PC-3 (cell line): ENCODE measurements around the gene RNF11. TPM values are rescaled to one million over a fixed set of nuclear protein-coding genes. Genes with fewer than 3 reads are reported as not detected.

Experiments
- ATAC-seq: fragments of 200-7000 bp; cut with Tn5 transposase; 2 replicates; pipeline ENCODE4 v1.9.1; 2020; ENCODE audit warnings: mild to moderate bottlenecking, moderate library complexity
- BruUV-seq: library from RNA; stranded (reverse); fragments of 400-500 nt; replicated peaks from 2 replicates; lab custom pipeline; 2021; lab: Mats Ljungman, UMichigan
- CTCF ChIA-PET: fragments of 300-600 bp; sonication (Branson Sonifier 250); formaldehyde crosslinking; loops from one replicate; lab custom pipeline; 2022; ENCODE audit warnings: antibody characterized with exemption; lab: Charles Lee
- POLR2A ChIA-PET: fragments of 300-600 bp; sonication (Branson Sonifier 250); formaldehyde crosslinking; loops from one replicate; lab custom pipeline; 2022; ENCODE audit warnings: antibody characterized with exemption; ENCODE audit not compliant: unreplicated experiment; lab: Charles Lee
- DNase-seq: peaks from one replicate; pipeline ENCODE4 v3.0.0-alpha.2; 2015
- H2AFZ ChIP-seq: fragments of 300-600 bp; sonication (generic); 2 replicates; pipeline ENCODE4 v1.6.0; 2016; ENCODE audit warnings: antibody characterized with exemption, low read length
- H3F3A ChIP-seq: fragments of 300-600 bp; sonication (generic); one replicate; pipeline ENCODE4 v1.6.0; 2017; ENCODE audit warnings: antibody characterized with exemption, low read length, control low read depth, mild to moderate bottlenecking; ENCODE audit not compliant: unreplicated experiment
- H3K27ac ChIP-seq: fragments of 300-600 bp; sonication (generic); 2 replicates; pipeline ENCODE4 v1.5.1; 2016; ENCODE audit warnings: mild to moderate bottlenecking, low read length
- H3K27me3 ChIP-seq: fragments of 300-600 bp; sonication (generic); 2 replicates; pipeline ENCODE4 v1.6.1; 2016; ENCODE audit warnings: low read length, mixed read lengths
- H3K36me3 ChIP-seq: fragments of 300-600 bp; sonication (generic); 2 replicates; pipeline ENCODE4 v1.6.1; 2016; ENCODE audit warnings: low read depth, mixed run types, low read length, mixed read lengths
- H3K4me1 ChIP-seq: fragments of 300-600 bp; sonication (generic); 2 replicates; pipeline ENCODE4 v1.5.1; 2016; ENCODE audit warnings: low read length; ENCODE audit not compliant: insufficient read depth
- H3K4me2 ChIP-seq: fragments of 300-600 bp; sonication (generic); 2 replicates; pipeline ENCODE4 v1.6.0; 2016; ENCODE audit warnings: low read length
- H3K4me3 ChIP-seq: fragments of 300-600 bp; sonication (generic); 2 replicates; pipeline ENCODE4 v1.5.1; 2016; ENCODE audit warnings: mild to moderate bottlenecking, low read length, mixed read lengths
- H3K79me2 ChIP-seq: fragments of 300-600 bp; sonication (generic); 2 replicates; pipeline ENCODE4 v1.6.1; 2017; ENCODE audit warnings: low read length, mixed read lengths
- H3K9ac ChIP-seq: fragments of 300-600 bp; sonication (generic); 2 replicates; pipeline ENCODE4 v1.6.0; 2016; ENCODE audit warnings: mild to moderate bottlenecking, low read length
- H3K9me2 ChIP-seq: fragments of 300-600 bp; sonication (generic); replicated peaks from 2 replicates; pipeline ENCODE4 v1.6.1; 2016; ENCODE audit warnings: mixed run types, low read length, mixed read lengths
- H3K9me3 ChIP-seq: fragments of 300-600 bp; sonication (generic); 2 replicates; pipeline ENCODE4 v1.6.1; 2016; ENCODE audit warnings: low read length, mixed read lengths
- H4K20me1 ChIP-seq: fragments of 300-600 bp; sonication (generic); 2 replicates; pipeline ENCODE4 v1.6.1; 2016; ENCODE audit warnings: low read length, mixed read lengths
- CTCF ChIP-seq: fragments of 300-600 bp; sonication (generic); conservative IDR thresholded peaks from 2 replicates; pipeline ENCODE4 v1.5.1; 2017; ENCODE audit warnings: antibody characterized with exemption, low read depth, mild to moderate bottlenecking, low read length
- EZH2 ChIP-seq: fragments of 300-600 bp; sonication (generic); IDR thresholded peaks from one replicate; pipeline ENCODE4 v1.6.1; 2017; ENCODE audit warnings: antibody characterized with exemption, mild to moderate bottlenecking, low read length; ENCODE audit not compliant: unreplicated experiment
- EZH2phosphoT487 ChIP-seq: fragments of 300-600 bp; sonication (generic); IDR thresholded peaks from 2 replicates; pipeline ENCODE4 v1.6.1; 2018; ENCODE audit warnings: mild to moderate bottlenecking, antibody characterized with exemption, low read length, borderline replicate concordance
- intact Hi-C: fragments of 100-400 bp; cut with micrococcal nuclease; formaldehyde crosslinking; loops from 2 replicates; pipeline ENCODE4 v1.9.0; 2023
- total RNA-seq: library from RNA; depleted of rRNA; stranded (reverse); fragments of >200 nt; gene quantifications from 2 replicates; pipeline ENCODE4 v1.2.3, GENCODE V29; 2014

Gene RNF11
- total RNA-seq, 1 experiment from 2014 or later, result 169 TPM

GRCh38 chr1:51308636-51309035 lies 72.6 kb downstream of the RNF11 start:
- TF ChIP-seq EZH2 (no peak), CTCF (no peak), EZH2phosphoT487 (no peak)
- no peak overlapping the region for H2AFZ ChIP-seq
- H3F3A ChIP-seq, result no peaks in the 10 kb centered on the region
- no peak overlapping the region for H3K4me3 ChIP-seq
- H3K9me3 ChIP-seq, result no peaks in the 10 kb centered on the region
- H3K9me2 ChIP-seq, result no peaks in the 10 kb centered on the region
- BruUV-seq, result no TSS peak
- H3K4me1 ChIP-seq, result peaks cover 18% of the 10 kb centered on the region
- H3K79me2 ChIP-seq, result no peaks in the 10 kb centered on the region
- CTCF ChIA-PET, result no interaction called here
- DNase-seq (no peak), ATAC-seq (no peak)
- H3K36me3 ChIP-seq, result no peaks in the 10 kb centered on the region
- no peak overlapping the region for H3K9ac ChIP-seq
- intact Hi-C loops, result no loop called here
- H4K20me1 ChIP-seq, result no peaks in the 10 kb centered on the region
- POLR2A ChIA-PET, result no interaction called here
- H3K27ac ChIP-seq, result no peak overlapping the region
- H3K27me3 ChIP-seq, result no peaks in the 10 kb centered on the region
- H3K4me2 ChIP-seq, result no peak overlapping the region

- intact Hi-C loops, result no loop called here
- CTCF ChIA-PET, result no interaction called here
- no peaks in the 10 kb centered on the region for H3K36me3 ChIP-seq
Measured at GRCh38 chr1:51309291-51309690, 73.2 kb downstream of the RNF11 start.

More at GRCh38 chr1:51309291-51309690, 73.2 kb downstream of the RNF11 start:
- ATAC-seq (no peak), DNase-seq (no peak)
- Histone ChIP-seq H3K9me2 (no peaks in the 10 kb centered on the region), H3K9ac (no peak overlapping the region), H3K27me3 (no peaks in the 10 kb centered on the region), H3K4me3 (no peak overlapping the region), H3K4me1 (peaks cover 25% of the 10 kb centered on the region), H3F3A (no peaks in the 10 kb centered on the region), H2AFZ (no peak overlapping the region), H3K79me2 (no peaks in the 10 kb centered on the region), H4K20me1 (no peaks in the 10 kb centered on the region), H3K27ac (no peak overlapping the region), H3K9me3 (no peaks in the 10 kb centered on the region), H3K4me2 (no peak overlapping the region)
- BruUV-seq, result no TSS peak
- POLR2A ChIA-PET, result interaction anchor here (0.6 kb wide), 2 partner anchors 13 to 487 kb away, joined by 3 to 4 read pairs; no protein-coding TSS in a partner anchor
- TF ChIP-seq EZH2phosphoT487 (no peak), EZH2 (no peak), CTCF (no peak)
